H1 (cell line): ENCODE data around the gene PTDSS2. TPM values are rescaled to one million over a fixed set of nuclear protein-coding genes. Genes with fewer than 3 reads are reported as not detected.

Experiments used
- CTCF ChIA-PET: fragments of 300-600 bp; sonication (Branson Sonifier 250); formaldehyde crosslinking; loops from one replicate; lab custom pipeline; 2021; ENCODE audit not compliant: partially characterized antibody; lab: Charles Lee
- POLR2A ChIA-PET: fragments of 300-600 bp; sonication (Branson Sonifier 250); formaldehyde crosslinking; loops from one replicate; lab custom pipeline; 2021; ENCODE audit warnings: inconsistent platforms; ENCODE audit not compliant: partially characterized antibody; lab: Charles Lee
- DNase-seq, 2 experiments: peaks; one replicate each; pipeline versions ENCODE4 v3.0.0 to v3.0.0-alpha.2; 2010 to 2022; ENCODE audit warnings: low spot score in 2 of 2, low read depth in 1 of 2, mixed read lengths in 1 of 2
- FAIRE-seq: peaks from 2 replicates; lab custom pipeline; 2011; peaks lifted over from hg19 to GRCh38; lab: Jason Lieb, UNC
- H2AFZ ChIP-seq: 2 replicates; pipeline ENCODE4 v1.8.1; 2012; ENCODE audit warnings: low read length, inconsistent platforms
- H2AK5ac ChIP-seq: 2 replicates; pipeline ENCODE4 v1.6.1; 2013; ENCODE audit warnings: low read depth, low read length
- H2BK120ac ChIP-seq: replicated peaks from 2 replicates; pipeline ENCODE3; 2013; ENCODE audit warnings: low read depth, low read length, inconsistent platforms
- H2BK12ac ChIP-seq: 2 replicates; pipeline ENCODE4 v1.6.1; 2013; ENCODE audit warnings: low read depth, low read length
- H2BK15ac ChIP-seq: 2 replicates; pipeline ENCODE4 v1.6.1; 2013; ENCODE audit warnings: low read length
- H2BK20ac ChIP-seq: 2 replicates; pipeline ENCODE4 v1.6.1; 2013; ENCODE audit warnings: low read length
- H2BK5ac ChIP-seq: 2 replicates; pipeline ENCODE4 v1.6.1; 2013; ENCODE audit warnings: low read depth, low read length
- H3K14ac ChIP-seq: 2 replicates; pipeline ENCODE4 v1.6.1; 2013; ENCODE audit warnings: inconsistent platforms; ENCODE audit not compliant: insufficient read length
- H3K18ac ChIP-seq: 2 replicates; pipeline ENCODE4 v1.6.1; 2013; ENCODE audit warnings: low read length; ENCODE audit errors: extremely low read depth
- H3K23ac ChIP-seq: 2 replicates; pipeline ENCODE4 v1.6.1; 2013; ENCODE audit warnings: inconsistent platforms; ENCODE audit not compliant: insufficient read length
- H3K23me2 ChIP-seq: 2 replicates; pipeline ENCODE4 v1.6.1; 2013; ENCODE audit warnings: low read depth, low read length
- H3K27ac ChIP-seq: 2 replicates; pipeline ENCODE4 v1.6.1; 2011; ENCODE audit warnings: low read depth, low read length, inconsistent platforms
- H3K27me3 ChIP-seq, 4 experiments: replicated peaks in 1 of 4; 1 replicate in 1 of 4; 2 replicates in 3 of 4; pipeline versions ENCODE4 v1.6.1 to v1.8.1; 2011 to 2013; ENCODE audit warnings: low read length in 3 of 4, mild to moderate bottlenecking in 3 of 4, inconsistent platforms in 2 of 4, mixed read lengths in 2 of 4, moderate library complexity in 1 of 4; ENCODE audit not compliant: control insufficient read depth in 3 of 4, insufficient read depth in 3 of 4; ENCODE audit errors: extremely low read depth in 1 of 4
- H3K36me3 ChIP-seq, 4 experiments: 2 replicates each; pipeline versions ENCODE4 v1.6.1 to v1.8.1; 2011 to 2013; ENCODE audit warnings: mild to moderate bottlenecking in 4 of 4, low read length in 3 of 4, moderate library complexity in 2 of 4, control low read depth in 1 of 4, inconsistent platforms in 1 of 4; ENCODE audit not compliant: insufficient read depth in 4 of 4, control insufficient read depth in 2 of 4
- H3K4ac ChIP-seq: replicated peaks from 2 replicates; pipeline ENCODE3; 2013; ENCODE audit warnings: low read length, low read depth, mixed read lengths, inconsistent platforms; ENCODE audit not compliant: insufficient read length
- H3K4me1 ChIP-seq, 4 experiments: replicated peaks in 1 of 4; 1 replicate in 1 of 4; 2 replicates in 3 of 4; pipeline versions ENCODE4 v1.6.1 to v1.8.1; 2011 to 2013; ENCODE audit warnings: low read length in 3 of 4, inconsistent platforms in 2 of 4, mixed read lengths in 1 of 4; ENCODE audit not compliant: insufficient read depth in 4 of 4, control insufficient read depth in 3 of 4
- H3K4me2 ChIP-seq, 2 experiments: 2 replicates each; pipeline versions ENCODE4 v1.6.1 to v1.8.1; 2011 to 2013; ENCODE audit warnings: low read depth in 2 of 2, low read length in 2 of 2, control low read depth in 1 of 2, inconsistent platforms in 1 of 2, mild to moderate bottlenecking in 1 of 2; ENCODE audit not compliant: insufficient read depth in 1 of 2
- H3K4me3 ChIP-seq, 4 experiments: fragments of 200-600, 300-600 bp in 1 of 4; sonication (generic), shearing (Covaris generic), sonication (Bioruptor Twin) in 1 of 4; 2 replicates each; pipeline versions ENCODE4 v1.5.1 to v1.8.1; 2011 to 2016; ENCODE audit warnings: low read length in 4 of 4, low read depth in 3 of 4, control low read depth in 2 of 4, inconsistent platforms in 2 of 4, mild to moderate bottlenecking in 2 of 4, mixed read lengths in 1 of 4, moderate library complexity in 1 of 4; ENCODE audit not compliant: insufficient read depth in 2 of 4; ENCODE audit errors: extremely low read depth in 1 of 4
- H3K56ac ChIP-seq: replicated peaks from 2 replicates; pipeline ENCODE3; 2013; ENCODE audit warnings: low read depth, mild to moderate bottlenecking, mixed read lengths, low read length, inconsistent platforms; ENCODE audit not compliant: insufficient read length
- H3K79me1 ChIP-seq: 2 replicates; pipeline ENCODE4 v1.6.1; 2013; ENCODE audit warnings: low read depth, low read length, control low read depth
- H3K79me2 ChIP-seq, 2 experiments: 2 replicates each; pipeline versions ENCODE4 v1.6.1 to v1.8.1; 2012 to 2013; ENCODE audit warnings: low read length in 2 of 2, mild to moderate bottlenecking in 2 of 2, inconsistent platforms in 1 of 2; ENCODE audit not compliant: insufficient read depth in 2 of 2, control insufficient read depth in 1 of 2
- H3K9ac ChIP-seq, 4 experiments: replicated peaks in 1 of 4; 1 replicate in 1 of 4; 2 replicates in 3 of 4; pipeline versions ENCODE4 v1.6.1 to v1.8.1; 2011 to 2013; ENCODE audit warnings: low read depth in 3 of 4, low read length in 3 of 4, control low read depth in 2 of 4, mild to moderate bottlenecking in 2 of 4, moderate library complexity in 2 of 4, inconsistent platforms in 1 of 4; ENCODE audit errors: extremely low read depth in 1 of 4
- H3K9me3 ChIP-seq, 2 experiments: 2 replicates each; pipeline versions ENCODE4 v1.6.1 to v1.8.1; 2012 to 2013; ENCODE audit warnings: mild to moderate bottlenecking in 2 of 2, moderate library complexity in 2 of 2, control low read depth in 1 of 2, inconsistent platforms in 1 of 2, low read depth in 1 of 2, low read length in 1 of 2, mixed read lengths in 1 of 2; ENCODE audit not compliant: insufficient read depth in 2 of 2
- H4K20me1 ChIP-seq, 2 experiments: replicated peaks in 1 of 2; 2 replicates each; pipeline versions ENCODE3 to v1.8.1; 2011 to 2013; ENCODE audit warnings: inconsistent platforms in 2 of 2, low read length in 2 of 2, mild to moderate bottlenecking in 1 of 2; ENCODE audit not compliant: insufficient read depth in 2 of 2, control insufficient read depth in 1 of 2
- H4K5ac ChIP-seq: 2 replicates; pipeline ENCODE4 v1.6.1; 2013; ENCODE audit warnings: low read length, low read depth, mixed read lengths, inconsistent platforms; ENCODE audit not compliant: insufficient read length
- H4K8ac ChIP-seq: 2 replicates; pipeline ENCODE4 v1.8.0; 2013; ENCODE audit warnings: mild to moderate bottlenecking, moderate library complexity, low read length, inconsistent platforms; ENCODE audit not compliant: insufficient read depth; ENCODE audit errors: extremely low read depth
- H4K91ac ChIP-seq: replicated peaks from 2 replicates; pipeline ENCODE3; 2013; ENCODE audit warnings: low read length, mixed read lengths, inconsistent platforms; ENCODE audit not compliant: insufficient read length
- ASH2L ChIP-seq: fragments of 200-600, 300-600 bp; sonication (generic); IDR thresholded peaks from one replicate; pipeline ENCODE4 v1.7.1; 2017; ENCODE audit warnings: low read length
- BACH1 ChIP-seq: IDR thresholded peaks from 2 replicates; pipeline ENCODE4 v1.6.1; 2012; ENCODE audit warnings: low read length, improper control_type of control experiment
- CHD2 ChIP-seq: IDR thresholded peaks from 2 replicates; pipeline ENCODE4 v1.6.1; 2012; ENCODE audit warnings: low read length, improper control_type of control experiment
- CREB1 ChIP-seq: IDR thresholded peaks from 2 replicates; pipeline ENCODE4 v1.6.1; 2012; ENCODE audit warnings: inconsistent platforms
- NANOG ChIP-seq: IDR thresholded peaks from 2 replicates; pipeline ENCODE4 v1.6.1; 2011; ENCODE audit warnings: low read length, low read depth, mild to moderate bottlenecking, inconsistent platforms; ENCODE audit not compliant: insufficient read depth, poor library complexity, severe bottlenecking
- POLR2A ChIP-seq, 2 experiments: IDR thresholded peaks; 1 replicate in 1 of 2; 2 replicates in 1 of 2; pipeline ENCODE4 v1.6.1; 2011; ENCODE audit warnings: low read depth in 2 of 2, low read length in 2 of 2, mild to moderate bottlenecking in 2 of 2; ENCODE audit errors: control extremely low read depth in 1 of 2
- USF2 ChIP-seq: IDR thresholded peaks from 2 replicates; pipeline ENCODE4 v1.6.1; 2011; ENCODE audit warnings: low read length, improper control_type of control experiment
- ZNF274 ChIP-seq: IDR thresholded peaks from 2 replicates; pipeline ENCODE4 v1.7.0; 2012; ENCODE audit warnings: low read length, borderline replicate concordance; ENCODE audit errors: extremely low read depth
- WGBS, 2 experiments: shearing (Covaris generic) in 1 of 2; methylation state at CpG; one replicate each; pipeline versions ENCODE4 v1.1.6 to v1.1.7; 2013 to 2015; ENCODE audit warnings: low lambda C conversion rate in 2 of 2, mixed read lengths in 2 of 2, inconsistent platforms in 1 of 2, low coverage in 1 of 2, missing lambda C conversion rate in 1 of 2; ENCODE audit not compliant: insufficient replicate concordance in 2 of 2, insufficient coverage in 1 of 2, insufficient read length in 1 of 2; ENCODE audit errors: extremely low coverage in 1 of 2, missing lambda C conversion rate in 1 of 2; 5-methylcytosine and 5-hydroxymethylcytosine counted together
- polyA plus RNA-seq, 7 experiments: library from polyadenylated mRNA; depleted of rRNA in 3 of 7; stranded (reverse) in 5 of 7; unstranded in 2 of 7; fragments of >200 nt in 5 of 7; fragments of 200-250 nt in 2 of 7; gene quantifications; 1 replicate in 5 of 7; 2 replicates in 1 of 7; 4 replicates in 1 of 7; pipeline versions ENCODE4 v1.2.1 to v1.2.3, GENCODE V29; 2011 to 2013; ENCODE audit warnings: missing spikeins in 2 of 7, mixed read lengths in 2 of 7
- total RNA-seq: library from RNA; stranded (reverse); fragmentation: NEBNext Ultra II Directional; extraction: Animal tissue kit (Norgen Biotek cat#: 25700); gene quantifications from 2 replicates; pipeline ENCODE4 v1.2.1, GENCODE V29; 2021

PTDSS2 gene
- total and polyA plus RNA-seq, 2 of the 8 experiments (the other 6 are each of a cell fraction or from before 2014, with no cell fraction given), result 48.7 to 68.2 TPM

DNA sequence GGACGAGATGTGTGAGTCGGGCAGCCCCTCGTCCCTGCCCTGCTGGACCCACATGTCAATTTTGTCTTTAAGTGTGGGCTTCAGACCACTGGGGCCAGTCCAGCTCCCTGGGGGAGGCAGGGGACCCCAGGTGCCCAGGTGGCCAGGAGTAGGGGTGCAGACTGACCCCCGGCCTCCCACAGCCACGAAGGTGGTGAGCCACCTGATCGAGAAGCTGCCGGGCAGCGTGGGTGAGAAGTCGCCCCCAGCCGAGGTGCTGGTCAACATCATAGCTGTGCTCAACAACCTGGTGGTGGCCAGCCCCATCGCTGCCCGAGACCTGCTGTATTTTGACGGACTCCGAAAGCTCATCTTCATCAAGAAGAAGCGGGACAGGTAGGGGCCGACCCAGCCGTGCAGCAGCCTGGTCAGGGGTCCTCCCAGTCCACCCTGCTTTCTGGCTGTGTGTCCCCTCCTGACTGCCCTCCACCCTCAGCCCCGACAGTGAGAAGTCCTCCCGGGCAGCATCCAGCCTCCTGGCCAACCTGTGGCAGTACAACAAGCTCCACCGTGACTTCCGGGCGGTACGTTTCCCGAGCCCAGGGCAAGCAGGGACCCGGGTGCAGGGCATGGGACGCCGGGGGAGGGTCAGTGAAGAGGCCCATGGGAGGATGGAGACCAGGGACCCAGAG lies 46.2 kb upstream of the PTDSS2 start:
- Histone ChIP-seq H2AFZ (no peak overlapping the region), H3K27me3 (peaks cover 0 to 5% (median 0%) of the 10 kb centered on the region in 4 experiments; a peak in 2 of 7 replicates), H3K9ac (no peak overlapping the region), H3K79me2 (no peaks in the 10 kb centered on the region), H3K18ac (no peak overlapping the region), H3K14ac (no peak overlapping the region), H4K20me1 (peaks cover 5 to 12% of the 10 kb centered on the region in 2 experiments), H3K4me3 (no peak overlapping the region), H4K8ac (no peak overlapping the region), H2BK12ac (no peak overlapping the region), H3K27ac (no peak overlapping the region), H3K4ac (no peak overlapping the region), H3K23me2 (peaks cover 3% of the 10 kb centered on the region; the same call in 1 of the 2 replicates), H3K36me3 (peaks cover 0 to 10% (median 0%) of the 10 kb centered on the region in 4 experiments; a peak in 2 of 8 replicates), H3K79me1 (peaks cover 2% of the 10 kb centered on the region; the same call in 1 of the 2 replicates), H3K56ac (no peak overlapping the region), H3K23ac (no peak overlapping the region), H4K91ac (no peak overlapping the region), H2BK120ac (no peak overlapping the region), H2BK20ac (no peak overlapping the region), H3K4me2 (no peak overlapping the region), H3K4me1 (peaks cover 0 to 11% (median 6%) of the 10 kb centered on the region in 4 experiments; a peak in 4 of 7 replicates), H2BK15ac (no peak overlapping the region), H2AK5ac (no peak overlapping the region), H4K5ac (no peak overlapping the region), H3K9me3 (peaks cover 0 to 7% of the 10 kb centered on the region in 2 experiments; a peak in 1 of 4 replicates), H2BK5ac (no peak overlapping the region)
- DNase-seq (peak in 1 of 2 experiments; percentile 43), FAIRE-seq (no peak)
- WGBS, 2 experiments, result 97% methylated on average over 23 of the region's 27 CpGs; no CpG with 5 or more reads in 1 of the 2 experiments
- TF ChIP-seq CHD2 (no peak), ZNF274 (no peak), NANOG (no peak), POLR2A (IDR thresholded peaks at IDR 0.05; ENCODE audit: control extremely low read depth in 1 of 2, low read depth in 2 of 2, low read length in 2 of 2) (no peak), BACH1 (no peak), CREB1 (no peak), USF2 (no peak), ASH2L (no peak)
- ChIA-PET CTCF (interaction anchor here (0.6 to 1.6 kb wide), 5 partner anchors 11 to 75 kb away, joined by 3 to 7 read pairs (median 4); partner anchors contain the start of genes PTDSS2 and SIGIRR), POLR2A (interaction anchor here (0.9 to 5.9 kb wide), 12 partner anchors 11 to 117 kb away, joined by 3 to 41 read pairs (median 4); partner anchors contain the start of genes B4GALNT4, PKP3 and SIGIRR)
